Calu3 (cell line): ENCODE data around the gene P2RY14. TPM values are rescaled to one million over a fixed set of nuclear protein-coding genes. Genes with fewer than 3 reads are reported as not detected.

Experiments used
- BruUV-seq: library from RNA; stranded (reverse); fragments of 400-500 nt; replicated peaks from 2 replicates; lab custom pipeline; 2021; lab: Mats Ljungman, UMichigan
- CTCF ChIA-PET: fragments of 300-600 bp; sonication (Branson Sonifier 250); formaldehyde crosslinking; loops from one replicate; lab custom pipeline; 2022; ENCODE audit warnings: antibody characterized with exemption; lab: Charles Lee
- DNase-seq: peaks from one replicate; pipeline ENCODE4 v3.0.0; 2022
- H3K27ac Mint-ChIP-seq: one replicate; pipeline ENCODE4 v1.8.0; 2022; ENCODE audit warnings: mixed read lengths; ENCODE audit not compliant: unreplicated experiment
- H3K27me3 Mint-ChIP-seq: one replicate; pipeline ENCODE4 v1.8.0; 2022; ENCODE audit warnings: mixed read lengths; ENCODE audit not compliant: unreplicated experiment
- H3K36me3 Mint-ChIP-seq: one replicate; pipeline ENCODE4 v1.8.0; 2022; ENCODE audit warnings: mild to moderate bottlenecking, moderate library complexity, mixed read lengths; ENCODE audit not compliant: insufficient read depth, unreplicated experiment
- H3K4me1 Mint-ChIP-seq: one replicate; pipeline ENCODE4 v1.8.0; 2022; ENCODE audit warnings: mild to moderate bottlenecking, low read depth, mixed read lengths; ENCODE audit not compliant: unreplicated experiment
- H3K4me3 Mint-ChIP-seq: one replicate; pipeline ENCODE4 v1.8.0; 2022; ENCODE audit warnings: mild to moderate bottlenecking, low read depth, moderate library complexity, mixed read lengths; ENCODE audit not compliant: unreplicated experiment
- H3K9me3 Mint-ChIP-seq: one replicate; pipeline ENCODE4 v1.8.0; 2022; ENCODE audit warnings: low read depth, mixed read lengths; ENCODE audit not compliant: unreplicated experiment
- CTCF ChIP-seq: fragments of 200-600 bp; IDR thresholded peaks from one replicate; pipeline ENCODE4 v1.8.0; 2022; ENCODE audit warnings: antibody characterized with exemption; ENCODE audit not compliant: unreplicated experiment
- intact Hi-C: fragments of 100-400 bp; cut with micrococcal nuclease; formaldehyde crosslinking; loops from one replicate; pipeline ENCODE4 v1.10.0; 2022; ENCODE audit not compliant: unreplicated experiment
- total RNA-seq: library from RNA; stranded (reverse); gene quantifications from 2 replicates; pipeline ENCODE4 v1.2.3, GENCODE V29; 2022

P2RY14 gene
- total RNA-seq, 1 experiment from 2014 or later = not detected

- H3K27me3 Mint-ChIP-seq = no peaks in the 10 kb centered on the region
- intact Hi-C loops = no loop called here
- H3K9me3 Mint-ChIP-seq = no peaks in the 10 kb centered on the region
- no peak overlapping the region for H3K27ac Mint-ChIP-seq
- no peak for DNase-seq
- CTCF ChIA-PET = interaction anchor here (1.3 kb wide), 1 partner anchor 77 kb away, joined by 3 read pairs; no protein-coding TSS in a partner anchor
- H3K4me1 Mint-ChIP-seq = no peaks in the 10 kb centered on the region
- no peaks in the 10 kb centered on the region for H3K36me3 Mint-ChIP-seq
- no peak for TF ChIP-seq CTCF
- no peak overlapping the region for H3K4me3 Mint-ChIP-seq
- no TSS peak for BruUV-seq
Observed at GRCh38 chr3:151275091-151275490, 3.3 kb downstream of the P2RY14 start.

GRCh38 chr3:151269631-151270030 lies 8.7 kb downstream of the P2RY14 start:
- CTCF ChIA-PET = no interaction called here
- no peak for TF ChIP-seq CTCF

DNA sequence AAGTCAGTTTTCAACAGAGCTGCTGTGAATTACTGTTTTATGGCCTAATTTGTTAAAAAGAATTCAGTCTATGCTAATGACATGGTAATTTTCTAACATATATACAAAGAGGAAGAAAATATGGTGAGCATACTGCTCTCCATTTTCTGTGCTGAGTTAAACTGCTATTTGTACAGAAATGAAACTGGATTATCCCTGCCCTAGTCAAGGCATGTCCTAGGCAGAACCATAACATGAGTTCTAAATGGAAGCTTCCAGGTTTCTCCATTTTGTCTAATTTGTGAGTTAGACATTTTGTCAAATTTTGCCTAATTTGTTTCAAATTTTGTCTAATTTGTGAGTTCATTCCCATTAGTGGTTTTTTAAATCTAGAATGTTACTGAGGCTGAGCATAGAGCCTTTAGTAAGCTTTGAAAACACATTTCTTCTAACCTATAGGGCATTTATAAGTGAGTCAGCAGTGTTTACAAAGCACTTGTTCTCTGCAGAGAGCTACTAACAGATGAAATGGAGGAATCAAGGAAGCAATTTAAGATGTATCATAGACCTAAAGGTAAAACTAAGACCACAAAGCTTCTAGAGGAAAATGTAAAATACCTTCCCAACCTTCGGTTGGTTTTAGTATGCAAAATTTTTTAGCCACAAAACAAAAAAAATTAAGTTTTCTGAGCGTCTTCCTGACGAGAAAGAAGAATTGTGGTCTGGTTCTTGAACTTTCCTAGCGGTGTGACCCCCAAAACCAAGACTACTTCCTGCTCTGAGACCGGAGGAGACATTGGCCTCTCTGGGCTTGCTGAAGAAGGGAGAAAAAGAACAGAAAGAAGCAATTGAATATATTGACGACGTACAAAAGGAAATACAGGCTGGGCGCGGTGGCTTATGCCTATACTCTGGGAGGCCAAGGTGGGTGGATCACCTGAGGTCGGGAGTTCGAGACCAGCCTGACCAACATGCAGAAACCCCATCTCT lies 9.8 kb downstream of the P2RY14 start:
- intact Hi-C loops = no loop called here
- CTCF ChIA-PET = no interaction called here
- no peaks in the 10 kb centered on the region for H3K4me1 Mint-ChIP-seq
- H3K27me3 Mint-ChIP-seq = no peaks in the 10 kb centered on the region
- no TSS peak for BruUV-seq
- H3K4me3 Mint-ChIP-seq = no peak overlapping the region
- DNase-seq = no peak
- H3K36me3 Mint-ChIP-seq = no peaks in the 10 kb centered on the region
- H3K9me3 Mint-ChIP-seq = no peaks in the 10 kb centered on the region
- TF ChIP-seq CTCF = no peak
- no peak overlapping the region for H3K27ac Mint-ChIP-seq

More at GRCh38 chr3:151269631-151270030, 8.7 kb downstream of the P2RY14 start:
- Mint-ChIP-seq H3K36me3 (no peaks in the 10 kb centered on the region), H3K4me1 (no peaks in the 10 kb centered on the region), H3K4me3 (no peak overlapping the region), H3K27me3 (no peaks in the 10 kb centered on the region), H3K9me3 (no peaks in the 10 kb centered on the region), H3K27ac (no peak overlapping the region)
- BruUV-seq = no TSS peak
- no peak for DNase-seq
- intact Hi-C loops = no loop called here

GRCh38 chr3:151267066-151267465 lies 11.3 kb downstream of the P2RY14 start:
- Mint-ChIP-seq H3K4me3 (no peak overlapping the region), H3K4me1 (no peaks in the 10 kb centered on the region), H3K27ac (no peak overlapping the region), H3K36me3 (no peaks in the 10 kb centered on the region), H3K9me3 (no peaks in the 10 kb centered on the region), H3K27me3 (no peaks in the 10 kb centered on the region)
- DNase-seq = no peak
- no TSS peak for BruUV-seq
- TF ChIP-seq CTCF = no peak
- intact Hi-C loops = no loop called here
- CTCF ChIA-PET = no interaction called here
